GM12878 (cell line): Measurements from ENCODE around the gene KIF3A. TPM values are rescaled to one million over a fixed set of nuclear protein-coding genes. Genes with fewer than 3 reads are reported as not detected.

Experiments used
- ATAC-seq: fragments of 200-7000 bp; cut with Tn5 transposase; 3 replicates; pipeline ENCODE4 v1.9.1; 2020; ENCODE audit warnings: mild to moderate bottlenecking, moderate library complexity
- BruUV-seq: library from RNA; stranded (reverse); fragments of 400-500 nt; replicated peaks from 2 replicates; lab custom pipeline; 2021; lab: Mats Ljungman, UMichigan
- CTCF ChIA-PET: fragments of 300-600 bp; sonication (Branson Sonifier 250); formaldehyde crosslinking; extraction: SDS; loops from one replicate; lab custom pipeline; 2021; ENCODE audit warnings: inconsistent platforms; lab: Yijun Ruan, JAX
- POLR2A ChIA-PET: fragments of 350-600 bp; formaldehyde crosslinking; extraction: SDS; loops from one replicate; lab custom pipeline; 2021; ENCODE audit warnings: inconsistent platforms; lab: Charles Lee
- RAD21 ChIA-PET: fragments of 300-600 bp; sonication (Branson Sonifier 250); formaldehyde crosslinking; loops from one replicate; lab custom pipeline; 2023; ENCODE audit warnings: antibody characterized with exemption; ENCODE audit not compliant: unreplicated experiment; lab: Charles Lee
- SMC1A ChIA-PET: fragments of 300-600 bp; sonication (Branson Sonifier 250); formaldehyde crosslinking; loops from one replicate; lab custom pipeline; 2023; ENCODE audit not compliant: unreplicated experiment, uncharacterized antibody; lab: Charles Lee
- DNase-seq: peaks from one replicate; pipeline ENCODE4 v3.0.0-alpha.2; 2011; ENCODE audit warnings: low read depth, low spot score
- FAIRE-seq: peaks from 3 replicates; lab custom pipeline; 2011; peaks lifted over from hg19 to GRCh38; lab: Jason Lieb, UNC
- H2AFZ ChIP-seq: 2 replicates; pipeline ENCODE4 v1.6.0; 2011; ENCODE audit warnings: low read depth, low read length, control low read depth; ENCODE audit not compliant: control insufficient read depth
- H3K27ac ChIP-seq: 2 replicates; pipeline ENCODE4 v1.5.1; 2011; ENCODE audit warnings: control low read depth; ENCODE audit not compliant: control insufficient read depth, insufficient read depth
- H3K27me3 ChIP-seq, 2 experiments: replicated peaks in 1 of 2; 2 replicates each; pipeline versions ENCODE4 v1.6.0 to v1.6.1; 2011; ENCODE audit warnings: low read length in 1 of 2; ENCODE audit not compliant: control insufficient read depth in 2 of 2, insufficient read depth in 2 of 2
- H3K36me3 ChIP-seq, 2 experiments: 2 replicates each; pipeline ENCODE4 v1.5.1; 2011; ENCODE audit warnings: low read length in 1 of 2; ENCODE audit not compliant: control insufficient read depth in 2 of 2, insufficient read depth in 2 of 2
- H3K4me1 ChIP-seq: 2 replicates; pipeline ENCODE4 v1.6.1; 2011; ENCODE audit warnings: mild to moderate bottlenecking, low read length, moderate library complexity, mixed read lengths; ENCODE audit not compliant: control insufficient read depth, insufficient read depth
- H3K4me2 ChIP-seq: 2 replicates; pipeline ENCODE4 v1.6.0; 2011; ENCODE audit warnings: control low read depth; ENCODE audit not compliant: control insufficient read depth, insufficient read depth
- H3K4me3 ChIP-seq: fragments of 200-600 bp; sonication (generic); 2 replicates; pipeline ENCODE4 v1.5.1; 2016
- H3K79me2 ChIP-seq: 2 replicates; pipeline ENCODE4 v1.6.0; 2011; ENCODE audit warnings: low read length; ENCODE audit not compliant: control insufficient read depth, insufficient read depth
- H3K9ac ChIP-seq: 2 replicates; pipeline ENCODE4 v1.8.0; 2011; ENCODE audit warnings: low read length, control low read depth, mixed read lengths; ENCODE audit not compliant: control insufficient read depth, insufficient read depth
- H3K9me3 ChIP-seq: replicated peaks from 3 replicates; pipeline ENCODE4 v1.5.1; 2011; ENCODE audit warnings: mild to moderate bottlenecking, low read length; ENCODE audit not compliant: control insufficient read depth, insufficient read depth
- H4K20me1 ChIP-seq: 2 replicates; pipeline ENCODE4 v1.6.0; 2011; ENCODE audit not compliant: control insufficient read depth, insufficient read depth
- ATF3 ChIP-seq: IDR thresholded peaks from 2 replicates; pipeline ENCODE4 v1.6.1; 2011; ENCODE audit warnings: low read depth, mild to moderate bottlenecking, low read length, moderate library complexity, borderline replicate concordance; ENCODE audit errors: extremely low read depth
- CBX5 ChIP-seq: sonication (generic); IDR thresholded peaks from 2 replicates; pipeline ENCODE4 v1.6.1; 2016; ENCODE audit warnings: low read depth, moderate library complexity, mild to moderate bottlenecking, inconsistent platforms
- E4F1 ChIP-seq: fragments of 450-650 bp; IDR thresholded peaks from 2 replicates; pipeline ENCODE4 v1.6.1; 2018; ENCODE audit warnings: borderline replicate concordance, mild to moderate bottlenecking; ENCODE audit not compliant: partially characterized antibody
- JUND ChIP-seq: IDR thresholded peaks from 2 replicates; pipeline ENCODE4 v1.6.1; 2012; ENCODE audit warnings: low read depth, mild to moderate bottlenecking, low read length, improper control_type of control experiment, moderate library complexity
- MAX ChIP-seq: IDR thresholded peaks from 2 replicates; pipeline ENCODE4 v1.6.1; 2012; ENCODE audit warnings: low read depth, low read length, improper control_type of control experiment
- NR2F1 ChIP-seq: fragments of 450-650 bp; conservative IDR thresholded peaks from 2 replicates; pipeline ENCODE4 v1.6.1; 2017; ENCODE audit warnings: mild to moderate bottlenecking
- PAX8 ChIP-seq: fragments of 450-650 bp; IDR thresholded peaks from 2 replicates; pipeline ENCODE4 v1.6.1; 2017; ENCODE audit warnings: mild to moderate bottlenecking, moderate library complexity
- PBX3 ChIP-seq: IDR thresholded peaks from 2 replicates; pipeline ENCODE4 v1.6.1; 2011; ENCODE audit warnings: mild to moderate bottlenecking, low read depth, low read length, moderate library complexity; ENCODE audit not compliant: insufficient replicate concordance
- RBBP5 ChIP-seq: fragments of 200-600 bp; sonication (generic); conservative IDR thresholded peaks from 2 replicates; pipeline ENCODE4 v1.6.1; 2016
- RELA ChIP-seq: fragments of 450-650 bp; IDR thresholded peaks from 2 replicates; pipeline ENCODE4 v1.8.0; 2014; ENCODE audit warnings: borderline replicate concordance; ENCODE audit not compliant: partially characterized antibody
- SMAD1 ChIP-seq: fragments of 450-650 bp; IDR thresholded peaks from 2 replicates; pipeline ENCODE4 v1.6.1; 2018; ENCODE audit warnings: mild to moderate bottlenecking, low read depth; ENCODE audit not compliant: partially characterized antibody
- SPI1 ChIP-seq: IDR thresholded peaks from 2 replicates; pipeline ENCODE4 v1.6.1; 2011; ENCODE audit warnings: low read depth, mild to moderate bottlenecking, low read length, moderate library complexity, borderline replicate concordance; ENCODE audit not compliant: insufficient read depth
- TCF12 ChIP-seq: IDR thresholded peaks from 2 replicates; pipeline ENCODE4 v1.6.1; 2011; ENCODE audit warnings: low read depth, mild to moderate bottlenecking, low read length
- ZBTB33 ChIP-seq: fragments of 450-650 bp; IDR thresholded peaks from 2 replicates; pipeline ENCODE4 v1.6.1; 2017; ENCODE audit warnings: mild to moderate bottlenecking
- ZNF384 ChIP-seq: IDR thresholded peaks from 2 replicates; pipeline ENCODE4 v1.6.1; 2012; ENCODE audit warnings: low read depth, mild to moderate bottlenecking, low read length, improper control_type of control experiment, borderline replicate concordance
- WGBS: methylation state at CpG from one replicate; pipeline ENCODE4 v1.1.6; 2016; ENCODE audit warnings: low lambda C conversion rate; ENCODE audit not compliant: insufficient replicate concordance, insufficient coverage; ENCODE audit errors: missing lambda C conversion rate; 5-methylcytosine and 5-hydroxymethylcytosine counted together
- in situ Hi-C: fragments of 300-500 bp; cut with MboI; formaldehyde crosslinking; loops from 9 replicates; pipeline ENCODE4 v1.14.3; 2018; ENCODE audit warnings: mixed read lengths
- intact Hi-C: fragments of 100-400 bp; cut with micrococcal nuclease; formaldehyde crosslinking; loops from one replicate; pipeline ENCODE4 v1.14.2; 2022; ENCODE audit not compliant: unreplicated experiment
- polyA plus RNA-seq, 11 experiments: library from polyadenylated mRNA; depleted of rRNA in 4 of 11; unstranded in 6 of 11; stranded (reverse) in 5 of 11; fragments of >200 nt; fragmentation: Nextera tagmentation in 4 of 11; fragmentation: Illumina TruSeq in 1 of 11; extraction: Ambion mirVana in 4 of 11; extraction: Trizol in 1 of 11; gene quantifications; 1 replicate in 1 of 11; 2 replicates in 10 of 11; pipeline versions ENCODE4 v1.2.1 to v1.2.3, GENCODE V29; 2011 to 2016; ENCODE audit warnings: inconsistent platforms in 2 of 11, missing spikeins in 2 of 11, low read depth in 1 of 11
- total RNA-seq, 4 experiments: library from RNA; depleted of rRNA in 3 of 4; stranded (reverse); fragments of >200 nt in 3 of 4; fragmentation: Illumina TruSeq in 1 of 4; extraction: Trizol in 1 of 4; gene quantifications; 2 replicates each; pipeline versions ENCODE4 v1.2.1 to v1.2.3, GENCODE V29; 2013 to 2021

Gene KIF3A
- total and polyA plus RNA-seq, 10 of the 15 experiments (the other 5 are each of a cell fraction or from before 2014, with no cell fraction given): 2.7 to 36.5 (median 10.0) TPM

- H3K4me1 ChIP-seq: peaks cover 25% of the 10 kb centered on the region
- no peaks in the 10 kb centered on the region for H3K36me3 ChIP-seq
- in situ Hi-C loops: no loop called here
- H3K79me2 ChIP-seq: no peaks in the 10 kb centered on the region; the same call in 1 of the 2 replicates
- no peaks in the 10 kb centered on the region for H3K27me3 ChIP-seq
- H3K4me3 ChIP-seq: no peak overlapping the region
- RAD21 ChIA-PET: interaction anchor here (0.7 to 10.5 kb wide), 8 partner anchors 12 to 90 kb away, joined by 3 to 127 read pairs (median 6); partner anchors contain the start of genes IL13 and KIF3A
- SMC1A ChIA-PET: interaction anchor here (0.7 to 11.1 kb wide), 10 partner anchors 8 to 85 kb away, joined by 3 to 88 read pairs (median 4); partner anchors contain the start of genes KIF3A and SEPTIN8
- WGBS: 98% methylated on average over 10 of the region's 10 CpGs
- no peaks in the 10 kb centered on the region for H4K20me1 ChIP-seq
- POLR2A ChIA-PET: interaction anchor here (0.7 to 9.6 kb wide), 7 partner anchors 11 to 222 kb away, joined by 4 to 56 read pairs (median 16); partner anchors contain the start of genes KIF3A and SEPTIN8
- H2AFZ ChIP-seq: no peak overlapping the region; the same call in 1 of the 2 replicates
- H3K4me2 ChIP-seq: no peak overlapping the region
- H3K9me3 ChIP-seq: no peaks in the 10 kb centered on the region; the same call in 2 of the 3 replicates
- no peak overlapping the region for H3K27ac ChIP-seq
- ATAC-seq (no peak), FAIRE-seq (no peak), DNase-seq (no peak)
- intact Hi-C loops: no loop called here
- H3K9ac ChIP-seq: no peak overlapping the region
- CTCF ChIA-PET: interaction anchor here (0.6 to 5.5 kb wide), 9 partner anchors 16 to 416 kb away, joined by 3 to 54 read pairs (median 4); no protein-coding TSS in a partner anchor
- BruUV-seq: TSS peak; percentile 63
- no peak for TF ChIP-seq PAX8
- TF ChIP-seq E4F1: no peak
- TF ChIP-seq ATF3: no peak
- no peak for TF ChIP-seq SMAD1
- TF ChIP-seq JUND: no peak
- TF ChIP-seq ZBTB33: no peak
- TF ChIP-seq PBX3: no peak
- no peak for TF ChIP-seq RELA
- TF ChIP-seq ZNF384: no peak
- no peak for TF ChIP-seq NR2F1
- TF ChIP-seq RBBP5: no peak
- TF ChIP-seq TCF12: no peak
- no peak for TF ChIP-seq SPI1
- no peak for TF ChIP-seq CBX5
- TF ChIP-seq MAX: no peak
These were observed 11.2 kb upstream of the KIF3A start for GRCh38 chr5:132748522-132749000.
